ENCODE measurements around the gene IGF2BP2.

Gene IGF2BP2

GRCh38 chr3:185730550-185730949 is 94.3 kb downstream of the IGF2BP2 start:
- DNase-seq = no peak

- peak; percentile 90 for DNase-seq
Observed at GRCh38 chr3:185729337-185730055, 95.3 kb downstream of the IGF2BP2 start.

- DNase-seq = peak; percentile 76
Observed at GRCh38 chr3:185728630-185729336, 96.1 kb downstream of the IGF2BP2 start.

- DNase-seq = peak; percentile 21
Observed at GRCh38 chr3:185727873-185728272, 97.0 kb downstream of the IGF2BP2 start.

GRCh38 chr3:185726254-185726967 is 98.4 kb downstream of the IGF2BP2 start:
- DNase-seq = no peak

GRCh38 chr3:185724761-185725160 is 100.1 kb downstream of the IGF2BP2 start:
- DNase-seq = peak; percentile 84

GRCh38 chr3:185724251-185724650 is 100.6 kb downstream of the IGF2BP2 start:
- no peak for DNase-seq

- DNase-seq = no peak
Observed at GRCh38 chr3:185722881-185723280, 102.0 kb downstream of the IGF2BP2 start.

- no peak for DNase-seq
Observed at GRCh38 chr3:185721970-185722369, 102.9 kb downstream of the IGF2BP2 start.

- no peak for DNase-seq
Observed at GRCh38 chr3:185720326-185720725, 104.5 kb downstream of the IGF2BP2 start.

- DNase-seq = no peak
Observed at GRCh38 chr3:185718736-185719593, 105.9 kb downstream of the IGF2BP2 start.

- no peak for DNase-seq
Observed at GRCh38 chr3:185717627-185718402, 107.0 kb downstream of the IGF2BP2 start.

GRCh38 chr3:185717121-185717520 is 107.7 kb downstream of the IGF2BP2 start:
- DNase-seq = peak; percentile 86

- DNase-seq = peak; percentile 22
Observed at GRCh38 chr3:185716436-185717108, 108.3 kb downstream of the IGF2BP2 start.

GRCh38 chr3:185715091-185715490 is 109.8 kb downstream of the IGF2BP2 start:
- DNase-seq = peak; percentile 83

- no peak for DNase-seq
Observed at GRCh38 chr3:185714085-185714484, 110.8 kb downstream of the IGF2BP2 start.

GRCh38 chr3:185713015-185713414 is 111.8 kb downstream of the IGF2BP2 start:
- DNase-seq = no peak

- DNase-seq = peak; percentile 68
Observed at GRCh38 chr3:185712337-185712736, 112.5 kb downstream of the IGF2BP2 start.

- DNase-seq = peak; percentile 75
Observed at GRCh38 chr3:185711255-185711870, 113.5 kb downstream of the IGF2BP2 start.

- no peak for DNase-seq
Observed at GRCh38 chr3:185709251-185709955, 115.4 kb downstream of the IGF2BP2 start.

Measured in fibroblast of skin of right biceps (primary cell).